ENCODE data around the gene ACCSL.

ACCSL gene

DNA sequence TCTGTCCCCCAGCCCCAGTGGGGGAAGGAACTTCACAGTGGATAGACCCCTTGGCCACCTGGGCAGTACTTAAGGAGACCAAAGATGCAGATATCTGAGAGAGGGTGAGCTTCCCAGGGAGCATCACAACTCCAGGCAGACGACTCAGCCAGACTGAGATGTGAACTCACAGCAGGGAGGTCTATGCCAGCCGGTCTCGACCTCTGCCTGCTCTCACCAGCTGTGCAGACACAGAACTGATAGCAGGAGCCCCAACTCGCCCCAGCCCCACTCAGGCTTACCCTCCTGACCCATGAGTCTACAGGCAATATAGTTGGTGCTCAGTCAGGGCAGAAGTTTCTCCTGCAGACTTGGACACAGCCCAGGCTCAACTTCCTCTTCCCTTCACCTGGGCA is 29.7 kb upstream of the ACCSL start:
- no peak for DNase-seq (ENCODE audit: low read depth in 2 of 2)

GRCh38 chr11:44018829-44019228 is 29.0 kb upstream of the ACCSL start:
- no peak for DNase-seq (ENCODE audit: low read depth in 2 of 2)

GRCh38 chr11:44024977-44025376 is 22.8 kb upstream of the ACCSL start:
- no peak for DNase-seq (ENCODE audit: low read depth in 2 of 2)

GRCh38 chr11:44025727-44026126 is 22.1 kb upstream of the ACCSL start:
- no peak for DNase-seq (ENCODE audit: low read depth in 2 of 2)

- no peak for DNase-seq (ENCODE audit: low read depth in 2 of 2)
Observed at GRCh38 chr11:44028401-44028800, 19.4 kb upstream of the ACCSL start.

- DNase-seq (ENCODE audit: low read depth in 2 of 2): no peak
Observed at GRCh38 chr11:44028816-44029506, 18.8 kb upstream of the ACCSL start.

GRCh38 chr11:44029507-44029845 is 18.3 kb upstream of the ACCSL start:
- DNase-seq (ENCODE audit: low read depth in 2 of 2): no peak

DNA sequence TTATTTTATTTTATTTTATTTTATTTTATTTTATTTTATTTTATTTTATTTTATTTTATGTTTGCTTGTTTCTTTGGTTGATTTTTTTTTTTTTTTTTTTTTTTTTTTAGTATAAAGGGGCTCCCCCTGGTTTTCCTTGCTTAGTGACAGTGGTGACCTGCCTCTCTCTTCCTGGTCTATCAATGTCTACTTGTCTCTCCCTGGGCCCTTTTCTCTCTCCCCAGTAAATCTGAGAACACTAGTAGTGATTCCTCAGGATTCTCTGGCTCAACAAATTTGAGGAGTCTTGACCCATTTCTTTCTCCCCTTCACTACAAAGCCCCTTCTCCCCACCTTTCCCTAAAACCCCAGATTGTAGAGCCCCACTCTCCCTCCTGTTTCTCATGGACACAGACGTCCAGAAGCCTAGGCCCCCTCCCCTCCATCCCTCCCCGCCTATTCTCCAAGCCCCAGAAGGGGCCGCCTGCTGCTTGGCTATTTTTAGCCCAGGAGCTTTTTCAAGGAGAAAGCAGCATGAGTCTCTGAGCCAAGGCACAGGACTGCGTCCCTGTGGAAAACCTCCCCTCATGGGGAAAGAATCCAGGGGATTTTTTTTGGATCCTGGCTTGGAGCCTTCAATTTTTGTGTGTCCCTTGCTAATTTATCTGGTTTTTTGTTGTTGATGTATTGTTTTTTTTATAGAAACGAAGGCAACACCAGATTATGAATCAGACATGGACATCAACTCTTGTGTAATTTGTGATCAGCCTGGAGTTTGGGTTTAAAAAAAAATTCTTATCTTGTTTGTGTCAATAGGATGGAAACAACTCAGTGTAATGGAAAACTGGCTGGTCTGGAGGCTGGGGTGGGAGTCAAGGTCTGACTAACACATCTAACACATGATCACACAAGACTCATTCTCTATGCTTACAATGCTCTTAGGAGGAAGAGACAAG is 17.5 kb upstream of the ACCSL start:
- no peak for DNase-seq (ENCODE audit: low read depth in 2 of 2)

- DNase-seq (ENCODE audit: low read depth in 2 of 2): no peak
Observed at GRCh38 chr11:44030996-44031395, 16.8 kb upstream of the ACCSL start.

DNA sequence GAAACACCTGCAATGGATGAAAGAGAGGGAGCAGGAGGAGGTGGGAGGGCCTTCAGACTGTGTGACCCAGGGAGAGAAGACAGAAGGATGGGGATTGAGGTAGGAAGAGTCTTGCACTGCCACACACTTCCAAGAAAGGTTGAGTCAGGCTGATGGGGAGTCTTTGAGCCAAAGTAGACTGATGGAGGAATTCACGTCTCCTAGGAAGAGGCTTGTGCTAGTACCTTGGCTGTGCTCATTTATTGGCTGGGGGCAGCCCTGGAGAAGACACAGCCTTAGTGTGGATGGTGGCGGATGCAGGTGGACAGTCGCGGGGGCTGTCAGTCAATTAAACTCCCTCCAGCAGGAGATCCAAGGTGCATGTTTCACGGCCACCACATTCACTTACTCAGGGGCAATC is 16.2 kb upstream of the ACCSL start:
- DNase-seq (ENCODE audit: low read depth in 2 of 2): no peak

DNA sequence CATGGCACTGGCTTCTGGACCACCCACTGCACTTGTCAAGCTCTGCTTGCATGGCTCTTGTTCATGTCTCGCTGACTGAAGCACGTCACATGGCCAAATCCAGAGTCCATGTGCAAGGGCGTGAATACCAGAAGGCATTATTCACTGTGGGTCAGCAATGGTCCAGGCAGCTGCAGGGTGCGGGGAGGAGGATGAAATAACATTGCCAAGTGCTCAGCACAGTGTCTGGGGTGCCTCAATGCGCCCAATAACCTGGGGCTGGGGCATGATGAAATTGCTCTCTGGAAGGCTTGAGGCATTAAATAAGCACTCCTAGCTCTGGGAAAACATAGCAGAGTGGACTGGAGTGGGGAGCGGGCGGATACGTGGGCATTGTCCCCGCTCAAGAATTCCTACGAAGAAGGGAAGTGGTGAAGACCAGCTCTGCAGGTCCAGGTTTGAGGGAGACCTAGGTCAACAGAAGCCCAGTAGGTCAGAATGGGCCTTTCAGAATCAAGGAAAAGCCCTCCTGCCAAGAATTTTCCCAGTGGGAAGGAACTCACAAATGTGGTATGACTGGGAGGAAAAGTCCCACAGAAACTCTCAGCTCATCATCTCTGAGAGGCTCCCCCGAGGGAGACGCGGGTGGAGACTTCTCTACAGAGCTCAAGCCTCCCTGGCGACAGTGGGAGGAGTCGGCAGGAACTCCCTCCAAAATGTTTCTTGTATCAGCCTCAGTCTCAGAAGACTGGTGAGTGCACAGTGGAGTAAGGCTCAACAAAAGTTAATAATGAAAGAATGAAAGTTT is 15.3 kb upstream of the ACCSL start:
- no peak for DNase-seq (ENCODE audit: low read depth in 2 of 2)

- DNase-seq (ENCODE audit: low read depth in 2 of 2): no peak
Observed at GRCh38 chr11:44033411-44033850, 14.3 kb upstream of the ACCSL start.

DNA sequence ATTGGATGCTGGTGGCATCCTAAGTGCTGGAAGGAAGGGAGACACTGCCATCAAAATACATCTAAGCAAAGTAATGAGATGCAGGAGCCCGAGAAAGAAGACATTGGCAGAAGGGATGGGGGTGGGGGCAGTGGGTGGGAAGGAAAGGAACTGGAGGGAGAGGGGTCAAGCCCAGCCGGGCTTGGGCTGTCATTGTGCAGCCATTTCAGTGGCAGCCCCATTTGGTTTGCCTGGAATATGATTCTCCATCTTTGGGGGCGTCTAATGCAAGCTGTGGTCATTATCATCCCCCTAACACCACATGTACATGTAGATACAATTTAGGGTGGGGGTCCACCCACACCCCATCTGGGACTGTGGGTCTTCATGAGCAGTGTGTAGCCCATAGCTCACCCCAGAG is 13.9 kb upstream of the ACCSL start:
- no peak for DNase-seq (ENCODE audit: low read depth in 2 of 2)

DNA sequence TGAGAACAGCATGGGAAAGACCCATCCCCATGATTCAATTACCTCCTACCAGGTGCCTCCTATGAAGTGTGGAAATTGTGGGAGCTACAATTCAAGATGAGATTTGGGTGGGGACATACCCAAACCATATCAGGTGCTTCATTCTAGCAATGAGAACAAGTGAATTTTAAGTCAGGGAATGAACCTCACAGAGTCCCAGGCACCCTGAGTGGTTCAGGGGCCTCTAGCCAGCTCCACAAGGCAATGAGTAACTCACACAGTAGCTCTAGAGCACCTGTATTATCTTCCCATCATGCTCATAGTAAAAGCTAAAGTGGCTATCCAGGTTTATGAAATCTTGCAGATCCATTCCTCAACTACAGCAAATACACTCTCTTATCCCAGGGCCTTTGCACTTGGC is 13.1 kb upstream of the ACCSL start:
- no peak for DNase-seq (ENCODE audit: low read depth in 2 of 2)

DNA sequence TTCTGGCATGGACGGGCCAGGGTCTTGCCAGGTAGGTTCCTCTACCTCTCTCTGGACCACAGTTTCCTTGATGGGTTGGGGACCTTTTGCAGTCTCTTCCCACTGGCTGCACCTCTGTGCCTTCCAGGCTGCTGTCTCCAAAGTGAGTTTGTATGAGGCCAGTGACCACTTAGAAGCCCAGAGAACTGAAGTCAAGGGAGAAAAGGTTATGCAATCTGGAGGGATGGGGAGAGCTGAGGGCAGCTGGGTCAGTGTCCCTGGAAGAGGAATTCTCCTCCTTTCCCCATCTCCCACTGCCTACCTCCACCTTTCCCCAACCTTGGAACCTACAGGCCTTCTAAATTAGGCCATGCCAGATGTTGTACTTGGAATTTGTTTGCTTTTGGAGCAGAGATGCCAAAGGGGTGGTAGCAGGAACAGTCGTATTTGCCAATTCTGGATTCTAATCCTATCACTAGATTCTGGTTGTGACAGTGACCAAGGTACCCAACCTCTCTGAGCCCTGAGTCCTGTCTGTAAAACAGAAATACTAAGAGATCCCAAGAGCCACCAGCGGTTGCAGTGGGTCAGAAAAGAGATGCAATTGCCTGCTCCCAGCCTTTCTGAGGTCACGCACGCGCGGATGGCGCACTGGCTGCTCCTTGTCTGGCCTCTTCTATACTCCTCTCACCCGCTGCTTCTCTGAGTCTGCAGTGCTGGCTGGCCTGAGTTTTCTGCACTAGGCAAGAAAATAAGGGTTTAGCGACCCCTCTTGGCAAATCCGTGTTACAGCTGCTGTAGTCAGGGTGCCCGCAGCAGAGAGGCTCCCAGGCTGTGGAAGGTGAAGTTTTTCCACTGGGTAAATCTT is 10.7 kb upstream of the ACCSL start:
- peak; percentile 13 to 31 for DNase-seq (ENCODE audit: low read depth in 2 of 2)

DNA sequence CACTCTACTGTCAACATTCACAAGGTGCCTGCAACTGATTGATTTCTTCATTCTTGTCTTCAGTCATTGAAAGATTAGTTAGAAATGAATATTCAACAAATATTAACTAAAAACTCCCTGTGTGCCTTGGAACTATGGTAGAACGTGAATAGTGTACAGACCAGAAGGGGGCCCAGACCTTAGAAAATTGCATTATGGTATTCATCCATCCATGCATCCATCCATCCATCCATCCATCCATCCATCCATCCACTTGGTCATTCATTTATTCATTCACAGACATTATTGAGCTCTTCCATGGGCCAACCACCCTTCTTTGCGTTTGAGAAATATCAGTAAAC is 10.2 kb upstream of the ACCSL start:
- no peak for DNase-seq (ENCODE audit: low read depth in 2 of 2)

- no peak for DNase-seq (ENCODE audit: low read depth in 2 of 2)
Observed at GRCh38 chr11:44043157-44043556, 4.6 kb upstream of the ACCSL start.

- DNase-seq (ENCODE audit: low read depth in 2 of 2): no peak
Observed at GRCh38 chr11:44046182-44046581, 1.6 kb upstream of the ACCSL start.

DNA sequence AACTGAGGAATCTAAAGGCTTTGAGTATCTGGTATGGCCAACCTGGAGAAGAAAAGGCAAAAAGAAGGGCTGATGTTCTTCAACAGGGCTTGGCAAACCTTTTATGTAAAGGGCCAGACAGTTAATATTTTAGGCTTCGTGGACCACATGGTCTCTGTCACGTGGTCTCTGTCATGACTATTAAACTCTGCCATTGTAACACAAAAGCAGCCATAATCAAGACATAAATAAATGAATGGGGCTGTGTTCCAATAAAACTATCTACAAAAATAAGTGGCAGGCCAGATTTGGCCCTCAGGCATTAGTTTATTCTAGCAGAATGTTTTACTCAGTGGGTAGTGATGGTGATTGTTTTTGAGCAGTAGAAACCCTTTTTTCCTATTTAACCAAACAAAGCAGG is 483 bp upstream of the ACCSL start:
- no peak for DNase-seq (ENCODE audit: low read depth in 2 of 2)

- DNase-seq (ENCODE audit: low read depth in 2 of 2): no peak
Observed at GRCh38 chr11:44049832-44050231, 2.1 kb downstream of the ACCSL start.

GRCh38 chr11:44051171-44051570 is 3.4 kb downstream of the ACCSL start:
- no peak for DNase-seq (ENCODE audit: low read depth in 2 of 2)

GRCh38 chr11:44057340-44057739 is 9.6 kb downstream of the ACCSL start:
- no peak for DNase-seq (ENCODE audit: low read depth in 2 of 2)
